ENCODE measurements around the gene HMGN3. TPM values are rescaled to one million over a fixed set of nuclear protein-coding genes. Genes with fewer than 3 reads are reported as not detected.

The HMGN3 gene
- total RNA-seq, 1 experiment from 2014 or later, result 183 TPM

DNA sequence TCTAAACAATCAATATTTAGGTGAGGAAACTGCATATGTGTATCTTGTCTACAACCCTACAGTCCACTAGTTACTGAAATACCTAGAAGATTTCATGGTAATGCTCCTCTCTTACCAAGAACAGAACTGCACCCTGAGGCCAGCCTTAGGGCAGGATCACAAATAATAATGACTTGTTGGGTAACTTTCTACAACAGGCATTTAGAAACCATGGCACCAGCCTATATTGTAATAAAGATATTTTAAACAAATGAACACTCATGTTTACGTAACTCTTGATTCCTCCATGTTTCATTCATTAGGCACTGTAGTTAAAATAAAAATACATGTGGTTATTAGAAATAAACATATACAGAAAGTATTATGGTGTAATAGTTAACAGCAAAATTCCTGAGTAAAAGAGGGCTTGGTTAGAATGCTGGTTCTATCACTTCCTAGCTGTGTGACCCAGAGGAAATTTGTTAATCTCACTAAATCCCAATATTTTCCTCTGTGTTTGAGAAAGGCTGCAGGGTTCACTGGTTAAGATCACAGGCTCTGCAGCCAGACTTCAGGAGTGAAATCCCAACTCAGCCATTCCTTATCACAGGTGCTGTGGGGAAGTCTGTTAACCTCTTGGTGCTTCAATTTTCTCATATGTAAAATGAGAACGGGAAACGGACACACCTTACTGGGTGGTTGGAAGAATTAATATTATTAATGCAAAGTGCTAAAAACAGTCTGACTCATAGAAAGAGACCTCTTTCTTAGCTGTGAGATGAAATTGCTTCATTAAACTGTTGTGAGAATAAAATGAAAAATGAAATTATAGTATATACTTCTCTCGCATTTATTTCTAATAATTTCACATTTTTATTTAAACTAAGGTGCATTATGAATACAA, 8.5 kb downstream of the HMGN3 start:
- Mint-ChIP-seq H3K27me3 (ENCODE audit: low read depth) (no peaks in the 10 kb centered on the region), H3K27ac (peak overlapping the region in 1 of 3 experiments; percentile 81; a peak in 2 of 7 replicates), H3K36me3 (ENCODE audit: insufficient read depth in 1 of 3, low read depth in 3 of 3) (peaks cover 3 to 18% (median 6%) of the 10 kb centered on the region in 3 experiments; a peak in 6 of 7 replicates), H3K9me3 (peaks cover 1 to 2% of the 10 kb centered on the region in 2 experiments; a peak in 2 of 5 replicates), H3K4me1 (peaks cover 15 to 20% of the 10 kb centered on the region in 2 experiments; a peak in 3 of 4 replicates), H3K4me3 (no peak overlapping the region)
- Histone ChIP-seq H3K9ac (ENCODE audit: extremely low read depth, insufficient read length, low read length) (no peak overlapping the region), H4K91ac (ENCODE audit: insufficient read length, low read depth, low read length) (no peak overlapping the region), H3K4me2 (ENCODE audit: insufficient read depth, insufficient read length, low read length) (no peak overlapping the region), H3K79me1 (ENCODE audit: insufficient read depth, low read depth, low read length, poor library complexity, severe bottlenecking) (peaks cover 4% of the 10 kb centered on the region), H3K27ac (ENCODE audit: insufficient read length, low read depth, low read length) (no peak overlapping the region), H4K5ac (ENCODE audit: insufficient read length, low read depth, low read length) (no peak overlapping the region), H3K56ac (ENCODE audit: insufficient read length, low read depth, low read length) (no peak overlapping the region), H3K23me2 (ENCODE audit: insufficient read length, low read depth, low read length, poor library complexity, severe bottlenecking) (no peaks in the 10 kb centered on the region), H2BK12ac (ENCODE audit: insufficient read length, low read depth, low read length) (no peak overlapping the region), H2AK5ac (ENCODE audit: insufficient read length, low read length) (no peak overlapping the region), H3K4ac (ENCODE audit: low read depth, low read length) (no peak overlapping the region), H2BK20ac (ENCODE audit: low read depth, low read length, poor library complexity, severe bottlenecking) (no peak overlapping the region), H3K4me1 (ENCODE audit: insufficient read depth, low read length) (no peaks in the 10 kb centered on the region), H3T11ph (ENCODE audit: low read length) (no peak overlapping the region), H4K8ac (replicated peaks; ENCODE audit: insufficient read length, low read depth, low read length) (no peak overlapping the region), H3K27me3 (ENCODE audit: insufficient read depth, low read length) (no peaks in the 10 kb centered on the region), H2AFZ (ENCODE audit: low read length) (no peak overlapping the region), H3K18ac (ENCODE audit: insufficient read length, low read depth, low read length) (no peak overlapping the region), H4K20me1 (ENCODE audit: control insufficient read depth, insufficient read depth, insufficient read length) (no peaks in the 10 kb centered on the region), H3K79me2 (ENCODE audit: insufficient read depth, low read length) (peaks cover 14% of the 10 kb centered on the region; the same call in 1 of the 2 replicates), H3K14ac (ENCODE audit: insufficient read depth, low read length) (no peak overlapping the region), H2BK5ac (ENCODE audit: insufficient read length, low read length) (no peak overlapping the region), H3K23ac (ENCODE audit: insufficient read length, low read depth, low read length) (no peak overlapping the region), H2BK15ac (ENCODE audit: low read depth, low read length) (no peak overlapping the region), H2BK120ac (ENCODE audit: low read depth, low read length, poor library complexity, severe bottlenecking) (no peak overlapping the region), H3K9me3 (ENCODE audit: control insufficient read depth, low read depth, low read length) (no peaks in the 10 kb centered on the region)
- DNase-seq, result no peak
- WGBS (ENCODE audit: extremely low coverage, insufficient read length, low lambda C conversion rate), result no CpG with 5 or more reads among the region's 4 CpGs
- TF ChIP-seq, protein P1, sequence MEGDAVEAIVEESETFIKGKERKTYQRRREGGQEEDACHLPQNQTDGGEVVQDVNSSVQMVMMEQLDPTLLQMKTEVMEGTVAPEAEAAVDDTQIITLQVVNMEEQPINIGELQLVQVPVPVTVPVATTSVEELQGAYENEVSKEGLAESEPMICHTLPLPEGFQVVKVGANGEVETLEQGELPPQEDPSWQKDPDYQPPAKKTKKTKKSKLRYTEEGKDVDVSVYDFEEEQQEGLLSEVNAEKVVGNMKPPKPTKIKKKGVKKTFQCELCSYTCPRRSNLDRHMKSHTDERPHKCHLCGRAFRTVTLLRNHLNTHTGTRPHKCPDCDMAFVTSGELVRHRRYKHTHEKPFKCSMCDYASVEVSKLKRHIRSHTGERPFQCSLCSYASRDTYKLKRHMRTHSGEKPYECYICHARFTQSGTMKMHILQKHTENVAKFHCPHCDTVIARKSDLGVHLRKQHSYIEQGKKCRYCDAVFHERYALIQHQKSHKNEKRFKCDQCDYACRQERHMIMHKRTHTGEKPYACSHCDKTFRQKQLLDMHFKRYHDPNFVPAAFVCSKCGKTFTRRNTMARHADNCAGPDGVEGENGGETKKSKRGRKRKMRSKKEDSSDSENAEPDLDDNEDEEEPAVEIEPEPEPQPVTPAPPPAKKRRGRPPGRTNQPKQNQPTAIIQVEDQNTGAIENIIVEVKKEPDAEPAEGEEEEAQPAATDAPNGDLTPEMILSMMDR (conservative IDR thresholded peaks at IDR 0.05), result no peak

All from H9 (cell line).